A673 (cell line): Measurements from ENCODE around the gene MINDY2. TPM values are rescaled to one million over a fixed set of nuclear protein-coding genes. Genes with fewer than 3 reads are reported as not detected.

Source experiments
- BruUV-seq: library from RNA; stranded (reverse); fragments of 400-500 nt; replicated peaks from 2 replicates; lab custom pipeline; 2021; lab: Mats Ljungman, UMichigan
- CTCF ChIA-PET: fragments of 300-600 bp; sonication (Branson Sonifier 250); formaldehyde crosslinking; loops from one replicate; lab custom pipeline; 2022; ENCODE audit warnings: antibody characterized with exemption; lab: Charles Lee
- POLR2A ChIA-PET: fragments of 300-600 bp; sonication (Branson Sonifier 250); formaldehyde crosslinking; loops from one replicate; lab custom pipeline; 2022; ENCODE audit warnings: antibody characterized with exemption; ENCODE audit not compliant: low non-redundant PET; lab: Charles Lee
- DNase-seq: peaks from one replicate; pipeline ENCODE4 v3.0.0-alpha.2; 2015; ENCODE audit warnings: low spot score
- H3K27ac ChIP-seq: fragments of 200-600 bp; sonication (generic); 2 replicates; pipeline ENCODE4 v1.5.1; 2016; ENCODE audit warnings: mixed run types, low read depth, mild to moderate bottlenecking, mixed read lengths, antibody characterized with exemption, low read length; ENCODE audit not compliant: poor library complexity, severe bottlenecking
- H3K27me3 ChIP-seq: fragments of 200-600 bp; sonication (generic); replicated peaks from 2 replicates; pipeline ENCODE4 v1.6.1; 2017; ENCODE audit warnings: mixed run types, low read depth, mild to moderate bottlenecking, mixed read lengths, antibody characterized with exemption, low read length; ENCODE audit not compliant: insufficient read depth, poor library complexity
- H3K36me3 ChIP-seq: fragments of 200-600 bp; sonication (generic); 2 replicates; pipeline ENCODE4 v1.6.1; 2016; ENCODE audit warnings: mixed run types, mild to moderate bottlenecking, mixed read lengths, antibody characterized with exemption, low read length; ENCODE audit not compliant: insufficient read depth, poor library complexity, severe bottlenecking
- H3K4me1 ChIP-seq: fragments of 200-600 bp; sonication (generic); 2 replicates; pipeline ENCODE4 v1.6.1; 2017; ENCODE audit warnings: mixed run types, mild to moderate bottlenecking, mixed read lengths, antibody characterized with exemption, low read length; ENCODE audit not compliant: insufficient read depth, poor library complexity, severe bottlenecking
- H3K4me3 ChIP-seq: fragments of 200-600 bp; sonication (generic); 2 replicates; pipeline ENCODE4 v1.5.1; 2016; ENCODE audit warnings: low read depth, mixed run types, mild to moderate bottlenecking, mixed read lengths, low read length; ENCODE audit not compliant: poor library complexity, severe bottlenecking
- H3K9me3 ChIP-seq: fragments of 200-600 bp; sonication (generic); 2 replicates; pipeline ENCODE4 v1.6.1; 2016; ENCODE audit warnings: mixed run types, low read depth, mild to moderate bottlenecking, mixed read lengths, antibody characterized with exemption, low read length; ENCODE audit not compliant: poor library complexity, severe bottlenecking
- CTCF ChIP-seq: fragments of 300-800, 200-600 bp; sonication (generic); conservative IDR thresholded peaks from 2 replicates; pipeline ENCODE4 v1.5.1; 2017; ENCODE audit warnings: low read depth, mild to moderate bottlenecking, antibody characterized with exemption, low read length, moderate library complexity, mixed read lengths
- EZH2 ChIP-seq: fragments of 200-600 bp; sonication (generic); IDR thresholded peaks from 2 replicates; pipeline ENCODE4 v1.6.1; 2017; ENCODE audit warnings: borderline replicate concordance, low read depth, mild to moderate bottlenecking, mixed read lengths, antibody characterized with exemption, low read length; ENCODE audit not compliant: poor library complexity, severe bottlenecking
- intact Hi-C: fragments of 100-400 bp; cut with micrococcal nuclease; formaldehyde crosslinking; loops from one replicate; pipeline ENCODE4 v1.10.0; 2022; ENCODE audit not compliant: unreplicated experiment
- total RNA-seq: library from RNA; stranded (reverse); gene quantifications from 2 replicates; pipeline ENCODE4 v1.2.3, GENCODE V29; 2021

The MINDY2 gene
- total RNA-seq, 1 experiment from 2014 or later: 14.1 TPM

DNA sequence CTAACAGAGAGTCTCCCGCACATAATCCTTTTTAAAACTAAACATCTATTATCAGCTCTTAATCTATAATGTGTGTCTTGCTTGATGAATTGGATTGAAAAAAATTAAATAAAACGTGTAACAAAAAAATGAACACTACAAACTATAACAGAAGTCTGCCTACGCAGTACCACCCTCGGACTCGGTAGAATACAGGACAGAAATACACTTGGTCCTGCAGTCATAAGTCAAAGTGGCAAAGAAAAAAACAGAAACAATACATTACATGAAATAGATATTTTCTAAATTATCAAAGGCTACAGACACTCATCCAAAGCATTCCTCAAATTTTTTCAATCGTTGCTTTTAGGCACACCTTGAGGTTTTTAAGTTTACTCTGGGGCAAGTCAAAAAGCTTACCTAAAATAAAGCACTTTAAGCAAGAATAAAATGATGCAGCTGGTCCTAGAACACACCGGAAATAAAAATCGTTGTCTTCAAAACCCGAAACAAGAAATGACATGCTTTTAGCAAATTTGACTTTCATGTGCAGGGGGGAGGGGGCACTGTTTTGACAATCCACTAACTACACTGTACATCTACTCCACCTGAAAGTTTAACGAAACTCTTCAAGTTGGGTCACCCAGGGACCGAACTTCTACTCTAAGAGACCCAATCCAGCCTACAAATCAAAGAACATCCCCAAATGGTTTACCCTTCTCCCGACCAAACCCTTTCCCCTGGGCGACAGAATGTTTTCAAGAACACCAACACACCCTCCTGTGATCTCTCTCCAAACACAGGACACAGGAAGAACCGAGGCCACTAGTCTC, 22.9 kb upstream of the MINDY2 start:
- TF ChIP-seq CTCF (no peak), EZH2 (no peak)
- intact Hi-C loops: loop anchor here (5.0 to 10.0 kb wide), 3 partner anchors 276 to 473 kb away; partner anchors contain the start of gene LIPC
- peaks cover 18% of the 10 kb centered on the region for H3K4me1 ChIP-seq
- CTCF ChIA-PET: no interaction called here
- H3K9me3 ChIP-seq: no peaks in the 10 kb centered on the region
- H3K4me3 ChIP-seq: peak overlapping the region; percentile 67
- H3K36me3 ChIP-seq: no peaks in the 10 kb centered on the region
- POLR2A ChIA-PET: no interaction called here
- DNase-seq: no peak
- no peaks in the 10 kb centered on the region for H3K27me3 ChIP-seq
- H3K27ac ChIP-seq: peak overlapping the region; percentile 92
- TSS peak; percentile 35 for BruUV-seq

DNA sequence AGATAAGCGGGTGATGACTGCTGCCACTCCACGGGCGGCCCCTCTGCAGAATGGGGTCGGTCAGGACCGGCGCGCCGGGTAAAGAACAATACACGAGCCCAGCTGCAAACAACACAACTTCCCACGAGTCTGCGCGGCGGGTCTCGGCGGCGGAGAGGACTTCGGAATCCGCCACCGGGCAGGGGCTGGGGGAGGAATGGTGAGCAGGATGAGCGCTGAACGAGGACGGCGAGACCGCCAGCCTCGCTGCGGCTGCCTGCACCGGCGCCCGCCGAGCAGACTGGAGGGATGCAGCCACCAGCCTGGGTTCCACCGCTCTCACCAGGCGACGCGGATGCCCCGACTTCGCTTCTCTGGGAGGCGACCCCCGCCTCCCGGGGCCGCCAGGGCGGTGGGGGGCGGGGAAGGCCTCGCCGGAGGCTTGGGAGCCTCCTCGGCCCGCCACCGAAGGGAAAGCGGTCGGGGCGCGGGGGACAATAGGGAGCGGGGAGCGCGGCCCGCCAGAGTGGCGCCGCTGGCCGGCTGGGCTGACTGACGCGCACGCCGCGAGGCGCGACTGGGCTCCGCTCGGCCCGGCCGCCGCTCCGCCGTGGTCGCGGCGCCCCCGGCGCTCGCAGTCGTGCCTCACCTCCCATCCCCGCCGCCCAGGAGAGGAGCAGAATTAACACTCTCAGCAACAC, 22.1 kb upstream of the MINDY2 start:
- Histone ChIP-seq H3K4me1 (peaks cover 16% of the 10 kb centered on the region), H3K36me3 (no peaks in the 10 kb centered on the region), H3K27me3 (no peaks in the 10 kb centered on the region), H3K4me3 (peak overlapping the region; percentile 67), H3K9me3 (no peaks in the 10 kb centered on the region), H3K27ac (peak overlapping the region; percentile 92)
- CTCF ChIA-PET: interaction anchor here (1.4 kb wide), 1 partner anchor 22 kb away, joined by 14 read pairs; the partner anchor contains the start of gene MINDY2
- intact Hi-C loops: loop anchor here (5.0 to 10.0 kb wide), 3 partner anchors 277 to 474 kb away; partner anchors contain the start of gene LIPC
- peak; percentile 74 for DNase-seq
- POLR2A ChIA-PET: interaction anchor here (0.6 to 1.1 kb wide), 2 partner anchors 22 to 55 kb away, joined by 7 to 8 read pairs; partner anchors contain the start of gene MINDY2
- no peak for TF ChIP-seq CTCF
- TF ChIP-seq EZH2: no peak
- BruUV-seq: no TSS peak

DNA sequence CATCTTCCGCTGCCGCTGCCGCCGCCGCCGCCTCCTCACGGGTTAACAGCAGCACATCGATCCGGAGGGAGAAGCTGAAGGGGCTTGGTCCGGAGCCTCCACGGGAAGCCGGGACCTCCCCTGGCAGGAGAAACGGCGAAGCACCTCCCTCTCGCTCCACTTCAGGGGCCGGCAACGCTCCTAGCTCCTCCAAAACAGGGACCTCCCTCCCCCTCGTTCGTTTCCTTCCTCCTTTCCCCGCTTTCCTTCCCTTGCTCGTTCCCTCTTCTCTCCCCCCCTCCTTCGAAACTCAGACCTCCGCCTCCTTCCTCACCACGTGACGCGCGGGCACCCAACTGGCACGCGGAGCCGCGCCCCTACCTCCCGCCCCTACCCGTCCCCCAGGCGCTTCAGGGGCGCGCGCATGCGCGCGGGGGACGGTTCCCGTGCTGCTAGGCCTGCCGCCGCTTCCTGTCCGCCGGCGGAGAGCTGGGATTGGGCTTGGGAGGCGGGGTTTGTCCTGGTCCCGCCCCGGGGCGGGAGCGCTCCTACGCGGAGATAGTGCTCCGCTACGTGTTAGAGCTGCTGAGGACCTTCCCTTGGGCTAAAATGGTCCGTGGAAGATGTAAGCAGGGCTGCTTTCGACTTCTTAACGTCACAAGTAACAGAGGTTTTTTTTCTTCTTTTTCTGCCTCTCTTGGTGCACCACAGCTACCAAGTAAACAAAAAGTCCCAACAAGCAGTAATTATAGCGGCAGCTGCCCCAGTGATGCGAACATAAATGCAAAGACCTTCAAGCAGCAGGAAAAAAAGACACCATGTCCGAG, 21.4 kb upstream of the MINDY2 start, which contains the start of gene ADAM10:
Gene ADAM10 (minus strand): TSS at position 176 of the 806 bp plus-strand sequence. CDS start 173 bp downstream, at position 3.
- BruUV-seq: no TSS peak
- peak; percentile 100 for DNase-seq
- H3K27ac ChIP-seq: peak within 1 kb of the TSS; percentile 92
- peak within 1 kb of the TSS; percentile 67 for H3K4me3 ChIP-seq
- H3K27me3 ChIP-seq: no peaks in the 10 kb centered on the region
- ChIA-PET CTCF (interaction anchor here (0.6 to 1.4 kb wide), 2 partner anchors 21 to 480 kb away, joined by 3 to 14 read pairs; partner anchors contain the start of gene MINDY2), POLR2A (interaction anchor here (0.6 to 1.1 kb wide), 3 partner anchors 21 to 59 kb away, joined by 4 to 8 read pairs (median 7); partner anchors contain the start of gene MINDY2)
- H3K9me3 ChIP-seq: no peaks in the 10 kb centered on the region
- intact Hi-C loops: loop anchor here (5.0 to 10.0 kb wide), 3 partner anchors 277 to 475 kb away; partner anchors contain the start of gene LIPC
- H3K36me3 ChIP-seq: no peaks in the 10 kb centered on the region
- TF ChIP-seq EZH2 (no peak), CTCF (no peak)
- peaks cover 14% of the 10 kb centered on the region for H3K4me1 ChIP-seq
